Mammary epithelial cell (primary cell): ENCODE measurements around the gene LRBA.

ENCODE experiments used
- EZH2 ChIP-seq: IDR thresholded peaks from 2 replicates; pipeline ENCODE4 v1.6.1; 2012; ENCODE audit warnings: low read length, inconsistent platforms, borderline replicate concordance
- TF ChIP-seq, protein P1 (sequence below), 2 donors: IDR thresholded peaks in 1 of 2; conservative IDR thresholded peaks in 1 of 2; 2 replicates each; pipeline ENCODE4 v1.5.1; 2011 to 2012; ENCODE audit warnings: inconsistent platforms in 2 of 2, low read length in 2 of 2, mild to moderate bottlenecking in 2 of 2, control low read depth in 1 of 2, low read depth in 1 of 2; ENCODE audit not compliant: insufficient read depth in 1 of 2; ENCODE audit errors: extremely low read depth in 1 of 2

DNA sequence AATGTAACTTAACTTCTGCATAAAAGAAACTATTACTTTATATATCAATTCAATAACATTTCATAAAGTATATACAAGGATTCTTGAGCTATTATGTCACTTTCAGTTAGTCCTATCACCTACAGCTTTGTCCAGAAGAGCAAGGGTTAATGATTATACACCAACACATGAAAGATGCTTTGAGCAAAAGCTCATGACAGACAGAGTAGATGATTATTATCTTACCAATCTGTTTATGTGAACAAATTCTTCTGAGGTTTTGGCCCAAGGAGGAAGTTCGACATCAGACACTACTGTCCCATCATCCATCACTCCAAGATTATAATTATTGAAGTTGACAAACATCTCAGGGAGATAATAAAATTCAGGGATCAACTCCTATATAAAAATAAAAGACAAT, 599.9 kb downstream of the LRBA start:
- TF ChIP-seq, protein P1, sequence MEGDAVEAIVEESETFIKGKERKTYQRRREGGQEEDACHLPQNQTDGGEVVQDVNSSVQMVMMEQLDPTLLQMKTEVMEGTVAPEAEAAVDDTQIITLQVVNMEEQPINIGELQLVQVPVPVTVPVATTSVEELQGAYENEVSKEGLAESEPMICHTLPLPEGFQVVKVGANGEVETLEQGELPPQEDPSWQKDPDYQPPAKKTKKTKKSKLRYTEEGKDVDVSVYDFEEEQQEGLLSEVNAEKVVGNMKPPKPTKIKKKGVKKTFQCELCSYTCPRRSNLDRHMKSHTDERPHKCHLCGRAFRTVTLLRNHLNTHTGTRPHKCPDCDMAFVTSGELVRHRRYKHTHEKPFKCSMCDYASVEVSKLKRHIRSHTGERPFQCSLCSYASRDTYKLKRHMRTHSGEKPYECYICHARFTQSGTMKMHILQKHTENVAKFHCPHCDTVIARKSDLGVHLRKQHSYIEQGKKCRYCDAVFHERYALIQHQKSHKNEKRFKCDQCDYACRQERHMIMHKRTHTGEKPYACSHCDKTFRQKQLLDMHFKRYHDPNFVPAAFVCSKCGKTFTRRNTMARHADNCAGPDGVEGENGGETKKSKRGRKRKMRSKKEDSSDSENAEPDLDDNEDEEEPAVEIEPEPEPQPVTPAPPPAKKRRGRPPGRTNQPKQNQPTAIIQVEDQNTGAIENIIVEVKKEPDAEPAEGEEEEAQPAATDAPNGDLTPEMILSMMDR (conservative IDR thresholded peaks at IDR 0.05 in 1 of 2, IDR thresholded peaks at IDR 0.05 in 1 of 2; ENCODE audit: extremely low read depth in 1 of 2, insufficient read depth in 1 of 2, low read depth in 1 of 2, low read length in 2 of 2) = no peak
- no peak for TF ChIP-seq EZH2
